GM21423 (cell line): ENCODE data around the gene SLC25A30.
"Not testable (repeated sequence)": the region's sequence is repeated elsewhere in the genome, so short reads cannot be mapped to it uniquely, and the experiment has no call there.

Experiments
- ATAC-seq: cut with Tn5 transposase; IDR thresholded peaks from one replicate; pipeline ENCODE4 v1.9.1; 2021; ENCODE audit warnings: mild to moderate bottlenecking, moderate library complexity; ENCODE audit not compliant: unreplicated experiment

The SLC25A30 gene

GRCh38 chr13:45432737-45433380, 14.7 kb upstream of the SLC25A30 start:
- ATAC-seq = no peak

GRCh38 chr13:45426056-45426841, 8.1 kb upstream of the SLC25A30 start:
- ATAC-seq = not testable (repeated sequence)

GRCh38 chr13:45422731-45423292, 4.6 kb upstream of the SLC25A30 start:
- ATAC-seq = no peak

- no peak for ATAC-seq
Observed at GRCh38 chr13:45419945-45420344, 1.8 kb upstream of the SLC25A30 start.

- ATAC-seq = not testable (repeated sequence)
Observed at GRCh38 chr13:45419389-45419788, 1.2 kb upstream of the SLC25A30 start.

- ATAC-seq = no peak
Observed at GRCh38 chr13:45416516-45417128, 1.6 kb downstream of the SLC25A30 start.

GRCh38 chr13:45415112-45415511, 3.1 kb downstream of the SLC25A30 start:
- ATAC-seq = no peak

GRCh38 chr13:45413826-45414307, 4.3 kb downstream of the SLC25A30 start:
- no peak for ATAC-seq

- ATAC-seq = no peak
Observed at GRCh38 chr13:45412274-45413049, 5.7 kb downstream of the SLC25A30 start.

GRCh38 chr13:45411631-45412030, 6.5 kb downstream of the SLC25A30 start:
- ATAC-seq = no peak

- no peak for ATAC-seq
Observed at GRCh38 chr13:45411221-45411620, 7.0 kb downstream of the SLC25A30 start.

GRCh38 chr13:45410466-45410865, 7.7 kb downstream of the SLC25A30 start:
- no peak for ATAC-seq

- ATAC-seq = no peak
Observed at GRCh38 chr13:45410001-45410400, 8.2 kb downstream of the SLC25A30 start.

- ATAC-seq = no peak
Observed at GRCh38 chr13:45406421-45406820, 11.8 kb downstream of the SLC25A30 start.

- no peak for ATAC-seq
Observed at GRCh38 chr13:45403081-45403480, 15.1 kb downstream of the SLC25A30 start.

GRCh38 chr13:45402641-45403040, 15.5 kb downstream of the SLC25A30 start:
- ATAC-seq = no peak

GRCh38 chr13:45401314-45401713, 16.9 kb downstream of the SLC25A30 start:
- ATAC-seq = no peak

GRCh38 chr13:45398877-45399276, 19.3 kb downstream of the SLC25A30 start:
- no peak for ATAC-seq

- ATAC-seq = no peak
Observed at GRCh38 chr13:45396533-45397095, 21.6 kb downstream of the SLC25A30 start.

GRCh38 chr13:45393941-45394570, 24.1 kb downstream of the SLC25A30 start:
- ATAC-seq = no peak
